Measurements from ENCODE around the gene CAMK1D. TPM values are rescaled to one million over a fixed set of nuclear protein-coding genes. Genes with fewer than 3 reads are reported as not detected.

CAMK1D gene
- total and polyA plus RNA-seq, 2 of the 8 experiments (the other 6 are each of a cell fraction or from before 2014, with no cell fraction given), result 3.5 to 10.6 TPM

GRCh38 chr10:12633776-12634620 is 284.7 kb downstream of the CAMK1D start (continued):
- TF ChIP-seq E2F6 (IDR thresholded peaks at IDR 0.05), result no peak

Measured in H1 (cell line).